ENCODE data around the gene CABLES2.

- TF ChIP-seq CTCF (IDR thresholded peaks at IDR 0.05; ENCODE audit: low read length) (no peak), EZH2 (IDR thresholded peaks at IDR 0.05; ENCODE audit: borderline replicate concordance, low read length) (no peak)
Observed at GRCh38 chr20:62428396-62429295, 21.6 kb upstream of the CABLES2 start.

All from OCI-LY1 (cell line).